ENCODE data around the gene MDK. TPM values are rescaled to one million over a fixed set of nuclear protein-coding genes. Genes with fewer than 3 reads are reported as not detected.

The MDK gene
- total and polyA plus RNA-seq, 8 donors, result 5.5 to 151 (median 25.8) TPM

DNA sequence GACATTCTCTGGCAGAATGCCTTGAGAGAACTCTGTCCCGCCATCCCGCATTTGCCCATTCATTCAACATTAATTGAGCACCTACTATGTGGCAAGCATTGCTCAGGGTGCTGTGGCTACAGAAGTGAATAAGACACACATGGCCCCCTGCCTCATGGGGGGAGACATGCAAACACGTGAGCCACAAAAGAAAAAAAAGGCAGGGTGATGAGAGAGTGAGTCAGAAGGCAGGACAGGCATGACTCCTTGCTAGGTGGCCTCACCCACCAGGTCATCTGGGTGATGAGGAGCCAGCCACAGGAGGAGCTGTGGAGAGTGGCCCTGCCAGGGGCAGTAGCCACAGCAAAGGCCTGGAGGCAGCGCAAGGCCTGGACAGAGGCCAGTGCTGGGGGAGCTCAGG is 5.2 kb downstream of the MDK start:
- Histone ChIP-seq H3K4me3 (no peak overlapping the region), H3K27ac (no peak overlapping the region), H3K27me3 (peaks cover 11 to 100% (median 50%) of the 10 kb centered on the region in 3 donors), H3K36me3 (no peaks in the 10 kb centered on the region), H3K4me1 (peaks cover 40 to 49% (median 44%) of the 10 kb centered on the region in 4 donors), H3K9me3 (no peaks in the 10 kb centered on the region)
- TF ChIP-seq EP300 (IDR thresholded peaks at IDR 0.05) (no peak), POLR2AphosphoS5 (IDR thresholded peaks at IDR 0.05) (no peak), POLR2A (IDR thresholded peaks at IDR 0.05) (no peak)
- intact Hi-C loops (cut with DNase I; ENCODE audit: low total_unique reads), result no loop called here
- DNase-seq, result peak in 1 of 2 donors; percentile 13
- 85 to 94% (median 90%) methylated on average over 4 of the region's 4 CpGs for WGBS, 5 donors

DNA sequence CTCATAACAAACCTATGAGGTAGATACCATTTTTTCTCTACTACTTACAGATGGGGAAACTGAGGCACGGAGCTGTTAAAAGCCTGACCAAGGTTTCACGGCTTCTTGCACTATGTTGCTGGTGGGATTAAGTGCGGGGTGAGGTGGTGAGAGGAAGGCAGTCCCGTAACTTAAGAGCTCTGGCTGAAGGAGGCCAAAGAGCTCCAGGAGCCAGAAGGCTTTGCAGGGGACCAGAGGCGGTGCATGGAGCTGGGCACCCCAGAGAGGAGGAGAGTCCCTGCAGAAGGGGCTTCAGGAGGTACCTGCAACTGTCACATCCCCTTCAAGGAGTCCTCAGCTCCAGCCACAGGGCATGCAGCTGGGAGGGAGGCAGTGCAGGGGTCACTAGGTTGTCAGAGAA is 6.0 kb downstream of the MDK start:
- intact Hi-C loops (cut with DNase I; ENCODE audit: low total_unique reads), result no loop called here
- H3K9me3 ChIP-seq, result no peaks in the 10 kb centered on the region
- H3K4me3 ChIP-seq, result no peak overlapping the region
- peaks cover 17 to 100% (median 58%) of the 10 kb centered on the region in 3 donors for H3K27me3 ChIP-seq
- H3K27ac ChIP-seq, result no peak overlapping the region
- no peaks in the 10 kb centered on the region for H3K36me3 ChIP-seq
- peak in 1 of 2 donors; percentile 5 for DNase-seq
- TF ChIP-seq EP300 (IDR thresholded peaks at IDR 0.05), result no peak
- WGBS, 5 donors, result 76 to 86% (median 80%) methylated on average over 5 of the region's 5 CpGs
- H3K4me1 ChIP-seq, result peaks cover 40 to 49% (median 44%) of the 10 kb centered on the region in 4 donors

DNA sequence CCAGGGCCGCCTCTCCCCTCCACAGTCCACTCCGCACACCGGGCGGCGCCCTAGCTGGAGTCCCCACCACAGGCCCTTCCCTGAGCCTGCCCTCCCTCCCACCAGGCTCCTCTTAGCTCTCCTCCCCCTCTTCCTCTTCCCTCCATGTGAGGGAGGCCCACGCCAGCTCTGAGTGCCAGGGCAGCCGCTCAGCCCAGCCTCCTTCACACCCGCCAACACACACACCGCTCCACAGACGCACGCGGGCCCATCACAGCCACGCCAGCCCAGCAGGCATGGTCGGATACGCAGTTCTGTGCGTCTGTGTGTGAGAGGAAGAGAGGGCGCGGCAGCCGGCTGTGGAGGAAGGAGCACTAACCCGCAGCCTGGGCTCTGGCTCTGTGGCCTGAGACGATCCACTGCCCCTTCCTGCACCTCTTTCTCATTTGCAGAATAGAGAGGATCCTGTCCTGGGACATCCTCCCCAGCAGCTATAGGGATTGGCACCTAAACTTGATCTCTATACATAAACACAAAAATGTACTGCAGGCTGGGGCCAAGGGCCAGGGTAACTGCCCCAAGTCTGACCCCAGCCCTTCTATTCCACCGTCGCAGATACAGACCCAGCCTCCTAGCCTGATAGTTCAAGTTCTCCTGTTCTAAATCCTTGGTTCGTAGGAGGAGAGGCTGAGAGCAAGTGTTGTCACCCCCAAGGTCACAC is 6.6 kb downstream of the MDK start:
- WGBS, 5 donors, result 12 to 21% (median 14%) methylated on average over 14 to 24 of the region's 24 CpGs
- Histone ChIP-seq H3K36me3 (no peaks in the 10 kb centered on the region), H3K9me3 (no peaks in the 10 kb centered on the region), H3K27ac (no peak overlapping the region), H3K4me3 (no peak overlapping the region), H3K27me3 (peaks cover 17 to 100% (median 58%) of the 10 kb centered on the region in 3 donors), H3K4me1 (peaks cover 41 to 49% (median 45%) of the 10 kb centered on the region in 4 donors)
- peak in 1 of 2 donors; percentile 63 for DNase-seq
- TF ChIP-seq EP300 (IDR thresholded peaks at IDR 0.05), result no peak
- no peak for TF ChIP-seq CTCF (IDR thresholded peaks at IDR 0.05)
- TF ChIP-seq POLR2A (IDR thresholded peaks at IDR 0.05), result no peak
- no peak for TF ChIP-seq POLR2AphosphoS5 (IDR thresholded peaks at IDR 0.05)
- intact Hi-C loops (cut with DNase I; ENCODE audit: low total_unique reads), result no loop called here

DNA sequence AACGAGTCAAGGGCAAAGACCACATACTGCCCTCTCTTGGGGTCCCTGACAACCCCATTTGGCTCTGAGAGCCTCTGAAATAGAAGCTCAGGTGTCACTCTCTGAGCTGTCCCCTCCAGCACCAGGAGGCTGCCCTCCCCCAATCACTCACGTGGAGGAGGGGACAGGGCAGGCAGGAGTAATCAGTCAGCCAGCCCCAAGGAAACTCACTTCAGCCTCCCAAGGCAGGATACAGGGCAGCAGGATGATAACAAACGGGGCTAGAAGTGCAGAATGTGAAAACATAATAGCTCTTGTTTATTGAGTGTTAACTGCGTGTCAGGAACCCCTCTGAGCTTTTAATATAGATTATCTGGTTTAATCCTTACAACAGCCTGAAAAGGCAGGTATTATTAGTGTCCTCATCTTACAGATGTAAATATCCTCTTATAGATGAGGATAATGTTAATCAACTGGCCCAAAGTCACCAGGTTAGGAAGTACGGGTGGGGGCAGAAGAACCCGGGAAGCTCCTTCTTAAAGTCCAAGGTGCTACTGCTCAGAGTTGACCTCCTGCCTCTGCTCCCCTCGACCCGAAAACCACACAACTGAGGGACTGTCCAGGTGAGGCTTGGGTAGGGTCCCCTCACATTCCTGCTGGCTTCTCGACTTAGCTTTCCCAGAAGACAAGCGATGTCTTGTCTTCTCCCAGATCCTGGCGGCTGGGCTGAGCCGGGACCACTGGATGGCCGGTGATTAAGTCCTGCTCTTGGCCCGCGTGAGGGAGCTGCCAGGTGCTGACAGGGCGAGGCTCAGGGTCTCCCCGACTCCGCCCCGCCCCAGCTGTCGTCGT is 7.4 kb downstream of the MDK start:
- intact Hi-C loops (cut with DNase I; ENCODE audit: low total_unique reads), result no loop called here
- Histone ChIP-seq H3K9me3 (no peaks in the 10 kb centered on the region), H3K4me1 (peaks cover 41 to 49% (median 46%) of the 10 kb centered on the region in 4 donors), H3K27me3 (peaks cover 17 to 96% (median 58%) of the 10 kb centered on the region in 3 donors), H3K27ac (no peak overlapping the region), H3K4me3 (peak overlapping the region; percentile 37 to 60 (median 46)), H3K36me3 (no peaks in the 10 kb centered on the region)
- DNase-seq, result no peak
- no peak for TF ChIP-seq POLR2AphosphoS5 (IDR thresholded peaks at IDR 0.05)
- no peak for TF ChIP-seq EP300 (IDR thresholded peaks at IDR 0.05)
- TF ChIP-seq CTCF (IDR thresholded peaks at IDR 0.05), result no peak
- no peak for TF ChIP-seq POLR2A (IDR thresholded peaks at IDR 0.05)
- 5 to 9% (median 7%) methylated on average over 20 to 21 of the region's 21 CpGs for WGBS, 5 donors

Measured in stomach (tissue), 9 donors.